ENCODE measurements around the gene TMEM132A. TPM values are rescaled to one million over a fixed set of nuclear protein-coding genes. Genes with fewer than 3 reads are reported as not detected.
"Not testable (repeated sequence)": the region's sequence is repeated elsewhere in the genome, so short reads cannot be mapped to it uniquely, and the experiment has no call there.

TMEM132A gene
- polyA plus RNA-seq, 1 donor from 2014 or later = 0.26 TPM

DNA sequence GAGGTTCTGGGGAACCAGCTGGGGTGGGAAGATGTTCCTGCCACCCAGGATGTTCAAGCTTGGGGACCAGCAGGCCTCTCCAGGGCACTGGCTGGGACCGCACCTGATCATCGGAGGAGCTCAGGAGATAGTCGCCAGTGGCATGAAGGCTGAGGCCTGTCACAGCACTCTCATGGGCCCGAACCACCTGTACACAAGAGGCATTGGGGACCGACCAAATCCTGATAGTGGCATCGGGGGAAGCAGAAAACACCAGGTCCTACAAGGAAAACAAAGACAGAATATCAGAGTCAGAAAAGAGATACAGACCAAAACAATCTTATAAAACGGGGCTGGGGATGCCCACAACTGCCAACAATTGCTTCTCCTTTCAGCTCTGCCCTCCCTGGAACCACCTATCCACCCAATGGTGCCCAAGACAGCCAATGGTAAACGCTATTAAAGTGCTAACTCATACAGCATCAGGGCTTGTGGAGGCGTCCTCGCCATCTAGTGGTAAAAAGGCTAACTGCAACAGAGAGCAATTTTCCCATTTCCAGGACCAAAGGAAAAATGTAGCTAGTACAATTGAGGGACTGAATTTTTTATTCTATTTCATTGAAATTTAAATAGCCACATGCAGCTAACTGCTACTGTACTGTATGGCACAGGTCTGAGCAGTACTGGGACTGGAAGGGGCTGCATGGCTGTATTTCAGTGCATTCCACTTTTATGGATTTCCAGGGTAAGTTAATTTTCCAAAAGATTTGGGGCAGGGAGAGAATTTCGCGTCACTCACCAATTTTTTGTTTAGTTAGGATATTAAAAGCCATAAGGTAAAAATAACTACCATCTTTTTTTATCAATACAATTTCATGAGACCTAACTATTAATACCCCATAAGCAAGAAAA lies 25.0 kb upstream of the TMEM132A start:
- H3K4me3 Mint-ChIP-seq = peak overlapping the region in 1 of 4 donors; percentile 64
- peaks cover 14% of the 10 kb centered on the region for H3K36me3 Mint-ChIP-seq
- H3K9me3 Mint-ChIP-seq = no peaks in the 10 kb centered on the region
- peaks cover 6 to 18% (median 7%) of the 10 kb centered on the region in 3 donors for H3K4me1 Mint-ChIP-seq
- H3K27me3 Mint-ChIP-seq = no peaks in the 10 kb centered on the region
- no peak overlapping the region for H3K27ac Mint-ChIP-seq

DNA sequence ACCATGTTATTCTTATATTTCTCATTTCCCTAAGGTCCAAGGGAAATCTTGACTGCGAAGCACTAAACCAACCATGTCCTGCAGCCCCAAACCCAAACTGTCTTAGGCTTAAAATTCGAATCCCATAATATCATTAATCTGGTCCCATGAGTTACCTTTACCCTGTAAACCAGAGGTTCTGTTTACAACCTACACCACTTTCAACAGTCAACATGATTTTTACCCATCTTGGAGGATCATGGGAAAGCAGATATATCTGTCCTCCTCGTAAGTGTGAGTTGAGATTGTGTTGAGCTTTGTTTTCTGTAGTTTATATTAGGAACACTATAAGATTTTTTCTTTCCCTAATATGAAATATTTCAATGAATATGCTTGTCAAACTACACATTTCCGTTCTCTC lies 24.3 kb upstream of the TMEM132A start:
- Mint-ChIP-seq H3K9me3 (no peaks in the 10 kb centered on the region), H3K27me3 (no peaks in the 10 kb centered on the region), H3K36me3 (peaks cover 12% of the 10 kb centered on the region), H3K4me3 (peak overlapping the region in 1 of 4 donors; percentile 31), H3K4me1 (peaks cover 7 to 20% (median 13%) of the 10 kb centered on the region in 3 donors), H3K27ac (no peak overlapping the region)

DNA sequence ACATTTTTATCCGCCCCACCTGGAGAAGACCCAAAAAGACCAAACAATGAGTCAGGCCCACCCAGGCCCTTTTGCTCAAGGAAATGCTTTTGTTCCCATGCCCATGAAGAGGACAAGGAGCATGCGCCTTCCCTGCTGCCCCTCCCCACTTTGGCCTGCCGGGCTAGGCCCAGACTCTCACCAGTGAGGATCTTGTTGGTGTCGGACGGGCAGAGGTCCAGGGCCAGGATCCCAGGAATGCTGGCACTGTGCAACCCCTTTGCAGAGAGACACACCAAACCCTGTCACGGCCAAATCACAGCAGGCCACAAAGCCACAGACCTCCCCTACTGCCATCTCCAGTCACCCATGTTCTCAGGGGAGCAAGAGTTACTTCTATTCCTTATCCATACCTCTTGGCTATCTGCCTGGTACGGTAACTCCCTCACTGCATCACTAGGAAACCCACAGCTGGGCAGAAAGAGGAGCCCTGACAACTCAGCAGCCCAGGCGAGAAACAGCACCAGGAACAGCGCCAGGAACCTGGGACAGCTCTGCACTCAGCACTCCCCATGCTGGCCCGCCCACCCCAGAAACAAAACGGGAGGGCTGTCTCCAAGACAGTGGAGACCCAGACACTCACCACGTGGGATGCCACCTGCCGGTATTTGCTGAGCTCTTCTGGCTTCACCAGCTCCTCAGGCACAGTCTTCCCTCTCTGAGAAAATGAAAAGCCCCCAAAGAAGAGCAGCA lies 23.4 kb upstream of the TMEM132A start:
- peaks cover 12% of the 10 kb centered on the region for H3K36me3 Mint-ChIP-seq

DNA sequence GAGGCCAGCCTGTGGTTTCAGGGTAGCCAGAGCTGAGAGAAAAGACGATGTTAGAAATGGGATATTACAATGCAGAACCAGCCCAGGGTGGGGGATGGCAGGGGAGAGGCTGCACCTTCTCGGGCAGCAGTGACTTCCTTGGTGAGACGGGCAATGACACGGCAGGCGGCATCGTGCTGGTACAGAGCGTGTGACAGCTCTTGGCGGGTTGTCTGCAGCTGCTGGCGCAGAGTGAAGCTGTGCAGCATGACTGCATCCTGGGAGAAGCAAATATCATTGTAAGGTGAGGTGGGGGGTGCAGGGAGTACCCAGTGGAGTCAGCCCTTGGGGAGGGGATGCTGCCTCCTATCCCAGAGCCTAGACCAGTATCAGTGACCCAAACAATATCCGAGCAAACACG lies 21.6 kb upstream of the TMEM132A start:
- no peaks in the 10 kb centered on the region for H3K9me3 Mint-ChIP-seq

More for the DNA sequence above, 23.4 kb upstream of the TMEM132A start:
- Mint-ChIP-seq H3K27me3 (no peaks in the 10 kb centered on the region), H3K4me1 (peaks cover 14 to 26% (median 20%) of the 10 kb centered on the region in 3 donors), H3K27ac (no peak overlapping the region), H3K4me3 (peak overlapping the region in 1 of 4 donors; percentile 31), H3K9me3 (no peaks in the 10 kb centered on the region)

DNA sequence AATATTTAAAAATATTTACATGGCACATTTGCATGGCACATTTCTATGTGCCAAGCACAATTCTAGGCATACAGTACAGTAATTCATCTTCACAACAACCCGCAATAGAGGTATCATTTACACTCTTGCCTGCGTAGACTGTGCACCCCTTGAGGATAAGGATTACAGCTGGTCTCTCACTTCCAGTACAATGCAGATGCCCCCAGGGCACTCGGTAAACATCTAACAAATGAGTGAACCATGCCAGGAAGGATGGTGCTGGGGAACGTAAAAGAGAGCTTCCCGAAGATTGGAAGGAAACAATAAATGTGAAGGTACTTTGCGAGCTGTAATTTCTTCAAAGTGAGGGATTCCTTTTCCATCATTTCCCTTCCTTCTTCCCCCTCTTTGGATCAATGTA lies 19.2 kb upstream of the TMEM132A start:
- H3K27ac Mint-ChIP-seq = peak overlapping the region in 2 of 3 donors; percentile 91 to 96
- H3K27me3 Mint-ChIP-seq = peaks cover 2% of the 10 kb centered on the region
- H3K4me1 Mint-ChIP-seq = peaks cover 31 to 45% (median 43%) of the 10 kb centered on the region in 3 donors
- peak overlapping the region; percentile 93 to 97 (median 94) for H3K4me3 Mint-ChIP-seq
- H3K36me3 Mint-ChIP-seq = no peaks in the 10 kb centered on the region
- peaks cover 0 to 4% (median 0%) of the 10 kb centered on the region in 3 donors for H3K9me3 Mint-ChIP-seq

More for the DNA sequence above, 21.6 kb upstream of the TMEM132A start:
- H3K4me1 Mint-ChIP-seq = peaks cover 19 to 33% (median 29%) of the 10 kb centered on the region in 3 donors
- peak overlapping the region in 1 of 3 donors; percentile 78 for H3K27ac Mint-ChIP-seq
- H3K36me3 Mint-ChIP-seq = peaks cover 7% of the 10 kb centered on the region
- H3K4me3 Mint-ChIP-seq = peak overlapping the region in 1 of 4 donors; percentile 66
- no peaks in the 10 kb centered on the region for H3K27me3 Mint-ChIP-seq

- Mint-ChIP-seq H3K4me1 (peaks cover 36 to 51% (median 49%) of the 10 kb centered on the region in 3 donors), H3K36me3 (no peaks in the 10 kb centered on the region), H3K27me3 (peaks cover 2% of the 10 kb centered on the region), H3K4me3 (peak overlapping the region; percentile 93 to 97 (median 94)), H3K27ac (peak overlapping the region in 2 of 3 donors; percentile 83 to 96), H3K9me3 (peaks cover 0 to 4% (median 0%) of the 10 kb centered on the region in 3 donors)
Measured at GRCh38 chr11:60905551-60906113, 18.6 kb upstream of the TMEM132A start.

DNA sequence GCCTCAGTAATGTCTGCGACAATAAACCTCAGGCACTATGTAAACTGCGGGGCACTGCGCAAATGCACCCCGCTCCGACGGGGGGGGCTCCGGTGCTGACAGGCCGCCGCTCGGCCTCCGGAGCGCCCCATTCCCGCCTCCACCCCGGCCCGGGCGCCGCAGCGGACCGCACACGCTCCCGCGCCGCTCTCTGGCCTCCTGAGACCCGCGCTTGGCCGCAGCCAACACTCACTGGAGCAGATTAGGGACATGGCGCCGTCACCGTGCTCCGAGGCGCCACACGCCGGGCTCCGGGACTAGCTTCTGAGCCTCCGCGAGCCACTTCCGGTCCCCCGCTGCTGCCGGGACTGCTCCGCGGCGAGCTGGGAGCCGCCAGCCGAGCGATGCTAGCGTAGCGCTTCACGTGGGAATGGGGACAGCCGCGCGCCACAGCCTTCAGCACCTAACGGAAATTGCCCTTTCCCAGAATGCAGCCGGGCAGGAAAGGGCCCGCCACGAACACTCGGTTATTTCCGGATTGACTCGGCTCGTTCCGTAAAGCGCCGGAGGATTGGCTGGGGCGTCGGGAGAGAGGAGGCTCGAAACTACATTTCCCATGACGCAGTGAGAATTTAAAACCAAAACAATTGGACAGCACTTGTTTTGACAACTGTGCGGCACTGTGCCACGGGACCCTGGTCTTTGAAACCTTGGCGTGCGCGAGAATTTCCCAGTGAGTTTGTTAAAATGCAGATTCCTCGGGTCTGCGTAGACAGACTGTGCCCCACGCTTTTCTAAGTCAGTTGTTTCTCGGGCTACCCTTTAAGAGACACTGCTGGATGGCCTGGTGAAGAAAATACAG lies 17.9 kb upstream of the TMEM132A start, which contains the start of gene PRPF19:
Gene PRPF19, minus strand, starts transcription at position 454 of the 841 bp plus-strand sequence. Its CDS starts 203 bp downstream, at position 251.
- Mint-ChIP-seq H3K9me3 (peaks cover 0 to 4% (median 0%) of the 10 kb centered on the region in 3 donors), H3K27ac (peak within 1 kb of the TSS; percentile 96 to 99 (median 97)), H3K4me1 (peaks cover 42 to 55% (median 55%) of the 10 kb centered on the region in 3 donors), H3K4me3 (peak within 1 kb of the TSS; percentile 93 to 97 (median 94)), H3K36me3 (no peaks in the 10 kb centered on the region), H3K27me3 (peaks cover 2% of the 10 kb centered on the region)

DNA sequence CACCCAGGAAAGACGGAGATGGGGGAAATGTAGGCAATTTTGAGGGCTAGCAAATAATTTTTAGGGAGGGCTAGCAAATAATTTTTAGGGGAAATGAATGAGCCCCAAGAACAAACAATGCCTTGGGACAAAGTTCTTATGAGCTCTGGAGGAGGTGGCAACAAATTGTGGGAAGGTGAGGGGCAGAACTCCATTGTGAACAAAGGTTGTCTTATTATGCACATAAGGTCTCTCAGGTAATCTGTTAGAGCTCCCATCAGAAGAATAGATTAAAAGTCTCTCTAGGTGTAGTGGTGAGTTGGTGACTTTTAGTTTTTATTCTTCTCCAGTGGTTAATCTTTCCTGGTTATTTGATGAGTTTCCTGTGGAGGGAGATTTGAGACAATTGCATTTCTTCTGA lies 15.5 kb upstream of the TMEM132A start:
- H3K4me3 Mint-ChIP-seq = peak overlapping the region in 1 of 4 donors; percentile 93
- H3K36me3 Mint-ChIP-seq = no peaks in the 10 kb centered on the region
- H3K27me3 Mint-ChIP-seq = peaks cover 2% of the 10 kb centered on the region
- peaks cover 0 to 4% (median 0%) of the 10 kb centered on the region in 3 donors for H3K9me3 Mint-ChIP-seq
- peak overlapping the region; percentile 63 to 96 (median 69) for H3K27ac Mint-ChIP-seq
- peaks cover 44 to 67% (median 58%) of the 10 kb centered on the region in 3 donors for H3K4me1 Mint-ChIP-seq

GRCh38 chr11:60909680-60910280 lies 14.5 kb upstream of the TMEM132A start:
- H3K36me3 Mint-ChIP-seq, H3K27me3 Mint-ChIP-seq, H3K9me3 Mint-ChIP-seq: not testable (repeated sequence)
- Mint-ChIP-seq H3K27ac (peak overlapping the region in 2 of 3 donors; percentile 56 to 88), H3K4me1 (peaks cover 37 to 59% (median 54%) of the 10 kb centered on the region in 3 donors), H3K4me3 (peak overlapping the region in 3 of 4 donors; percentile 63 to 93 (median 79))

DNA sequence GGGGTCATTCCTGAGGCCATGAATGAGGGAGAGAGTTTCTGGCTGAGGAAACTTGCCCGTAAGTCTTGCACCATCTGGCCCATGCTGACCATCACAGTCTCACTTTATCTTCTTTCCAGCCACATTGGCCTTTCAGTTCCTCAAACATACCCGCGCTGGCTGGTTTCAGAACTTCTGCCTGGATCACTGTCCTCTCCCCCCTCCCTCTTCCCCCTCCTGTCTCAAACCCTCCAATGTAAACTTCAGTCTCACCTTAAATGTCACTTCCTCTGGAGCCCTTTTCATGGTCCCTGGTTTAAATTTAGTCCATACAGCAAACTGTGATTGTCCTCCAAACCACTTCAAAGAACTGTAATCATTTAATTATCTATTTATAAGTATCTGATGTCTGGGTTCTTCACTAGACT lies 14.0 kb upstream of the TMEM132A start:
- peaks cover 2% of the 10 kb centered on the region for H3K27me3 Mint-ChIP-seq
- H3K36me3 Mint-ChIP-seq = no peaks in the 10 kb centered on the region
- H3K27ac Mint-ChIP-seq = peak overlapping the region in 2 of 3 donors; percentile 56 to 88
- H3K9me3 Mint-ChIP-seq = peaks cover 0 to 4% (median 0%) of the 10 kb centered on the region in 3 donors
- H3K4me1 Mint-ChIP-seq = peaks cover 34 to 58% (median 55%) of the 10 kb centered on the region in 3 donors
- H3K4me3 Mint-ChIP-seq = peak overlapping the region in 3 of 4 donors; percentile 40 to 93 (median 79)

DNA sequence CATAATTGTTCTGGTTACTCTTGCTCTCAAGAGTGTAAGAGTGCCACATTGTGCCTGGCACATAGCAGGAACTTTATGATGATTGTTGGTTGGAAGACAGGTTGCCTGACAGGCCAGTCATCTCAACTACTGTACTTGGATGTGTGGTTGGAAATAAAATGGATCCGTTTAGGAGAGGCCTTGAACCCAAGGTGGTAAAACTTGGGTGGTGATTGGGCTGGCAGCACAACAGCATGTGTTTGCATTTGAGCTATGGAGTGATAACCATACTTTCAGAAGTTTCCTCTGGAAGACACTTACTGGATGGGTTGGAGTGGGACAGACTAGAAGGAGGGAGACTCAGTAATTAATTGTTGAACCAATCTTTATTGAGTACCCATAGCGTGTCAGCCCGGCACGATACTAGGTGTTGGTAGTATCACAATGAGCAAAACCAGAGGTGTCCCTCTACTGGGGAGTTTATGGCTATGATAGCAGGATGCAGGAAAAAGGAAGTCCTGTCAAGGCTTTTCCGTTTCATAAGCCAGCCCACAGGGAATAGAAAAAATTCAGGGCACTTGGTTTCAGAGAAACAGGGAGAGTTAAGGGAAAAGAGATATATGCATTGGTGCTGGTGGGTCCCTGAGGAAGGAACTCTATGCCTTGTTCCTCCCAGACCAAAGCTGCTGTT lies 13.4 kb upstream of the TMEM132A start:
- Mint-ChIP-seq H3K4me1 (peaks cover 33 to 60% (median 58%) of the 10 kb centered on the region in 3 donors), H3K27me3 (peaks cover 2% of the 10 kb centered on the region), H3K9me3 (peaks cover 0 to 4% (median 0%) of the 10 kb centered on the region in 3 donors), H3K4me3 (peak overlapping the region in 3 of 4 donors; percentile 50 to 93 (median 61)), H3K36me3 (no peaks in the 10 kb centered on the region), H3K27ac (peak overlapping the region in 2 of 3 donors; percentile 56 to 88)

GRCh38 chr11:60912223-60912850 lies 11.9 kb upstream of the TMEM132A start:
- H3K36me3 Mint-ChIP-seq = no peaks in the 10 kb centered on the region
- H3K9me3 Mint-ChIP-seq = peaks cover 0 to 4% (median 0%) of the 10 kb centered on the region in 3 donors
- H3K27me3 Mint-ChIP-seq = peaks cover 2% of the 10 kb centered on the region
- peak overlapping the region in 2 of 4 donors; percentile 5 to 56 for H3K4me3 Mint-ChIP-seq
- H3K4me1 Mint-ChIP-seq = peaks cover 38 to 65% (median 52%) of the 10 kb centered on the region in 3 donors
- H3K27ac Mint-ChIP-seq = peak overlapping the region in 2 of 3 donors; percentile 62 to 84
